GM23338 (cell line): ENCODE results near the gene PPP4R2. TPM values are rescaled to one million over a fixed set of nuclear protein-coding genes. Genes with fewer than 3 reads are reported as not detected.

Experiments used
- ATAC-seq: fragments of 200-7000 bp; cut with Tn5 transposase; 3 replicates; pipeline ENCODE4 v1.9.1; 2020
- DNase-seq: peaks from one replicate; pipeline ENCODE4 v3.0.0-alpha.2; 2015; ENCODE audit warnings: low spot score
- H2AFZ ChIP-seq: fragments of 200-600 bp; sonication (generic); 2 replicates; pipeline ENCODE4 v1.8.0; 2016; ENCODE audit warnings: antibody characterized with exemption, mild to moderate bottlenecking, moderate library complexity
- H3F3A ChIP-seq: fragments of 200-600 bp; sonication (generic); replicated peaks from 2 replicates; pipeline ENCODE4 v1.8.0; 2017; ENCODE audit warnings: antibody characterized with exemption, mixed run types, low read depth
- H3K27ac ChIP-seq: fragments of 200-600 bp; sonication (generic); 2 replicates; pipeline ENCODE4 v1.6.1; 2016; ENCODE audit warnings: low read depth
- H3K27me3 ChIP-seq: fragments of 200-600 bp; sonication (generic); 2 replicates; pipeline ENCODE4 v1.8.0; 2016; ENCODE audit warnings: mild to moderate bottlenecking, mixed run types, moderate library complexity; ENCODE audit not compliant: insufficient read depth
- H3K36me3 ChIP-seq: fragments of 200-600 bp; sonication (generic); 2 replicates; pipeline ENCODE4 v1.8.0; 2016; ENCODE audit warnings: mild to moderate bottlenecking; ENCODE audit not compliant: insufficient read depth
- H3K4me1 ChIP-seq: fragments of 200-600 bp; sonication (generic); 2 replicates; pipeline ENCODE4 v1.8.0; 2016; ENCODE audit warnings: mild to moderate bottlenecking, moderate library complexity; ENCODE audit not compliant: insufficient read depth
- H3K4me2 ChIP-seq: fragments of 200-600 bp; sonication (generic); 2 replicates; pipeline ENCODE4 v1.7.1; 2017; ENCODE audit warnings: mixed run types
- H3K4me3 ChIP-seq: fragments of 200-600 bp; sonication (generic); 2 replicates; pipeline ENCODE4 v1.6.1; 2016; ENCODE audit warnings: mixed run types
- H3K79me2 ChIP-seq: fragments of 200-600 bp; sonication (generic); replicated peaks from 2 replicates; pipeline ENCODE4 v1.8.0; 2017; ENCODE audit warnings: mild to moderate bottlenecking; ENCODE audit not compliant: insufficient read depth
- H3K9me2 ChIP-seq: fragments of 200-600 bp; sonication (generic); 2 replicates; pipeline ENCODE4 v1.8.0; 2017; ENCODE audit not compliant: insufficient read depth
- H4K20me1 ChIP-seq: fragments of 200-600 bp; sonication (generic); replicated peaks from 2 replicates; pipeline ENCODE4 v1.8.0; 2017; ENCODE audit warnings: mild to moderate bottlenecking; ENCODE audit not compliant: insufficient read depth
- H3K27ac Mint-ChIP-seq: 2 replicates; pipeline ENCODE4 v1.8.0; 2020; ENCODE audit warnings: inconsistent platforms, mild to moderate bottlenecking, moderate library complexity, mixed read lengths
- H3K27me3 Mint-ChIP-seq: 3 replicates; pipeline ENCODE4 v1.8.0; 2022; ENCODE audit warnings: low read depth, mild to moderate bottlenecking, moderate library complexity, mixed read lengths, inconsistent platforms; ENCODE audit not compliant: insufficient read depth, poor library complexity
- H3K36me3 Mint-ChIP-seq: 3 replicates; pipeline ENCODE4 v1.8.0; 2021; ENCODE audit warnings: low read depth, mild to moderate bottlenecking, inconsistent platforms, moderate library complexity, mixed read lengths
- H3K4me1 Mint-ChIP-seq: 3 replicates; pipeline ENCODE4 v1.8.0; 2020; ENCODE audit warnings: mild to moderate bottlenecking, inconsistent platforms, mixed read lengths
- H3K4me3 Mint-ChIP-seq: 3 replicates; pipeline ENCODE4 v1.8.0; 2021; ENCODE audit warnings: moderate library complexity, mild to moderate bottlenecking, inconsistent platforms, mixed read lengths
- H3K9me3 Mint-ChIP-seq: 3 replicates; pipeline ENCODE4 v1.8.0; 2020; ENCODE audit warnings: moderate library complexity, mild to moderate bottlenecking, inconsistent platforms, mixed read lengths
- CREB1 ChIP-seq: fragments of 250-450 bp; sonication (Bioruptor Pico); IDR thresholded peaks from 2 replicates; pipeline ENCODE4 v1.5.0; 2020; ENCODE audit warnings: low read depth, mild to moderate bottlenecking, moderate library complexity
- CTCF ChIP-seq, 2 experiments: fragments of 200-600 bp in 1 of 2; sonication (generic) in 1 of 2; conservative IDR thresholded peaks; 2 replicates each; pipeline versions ENCODE4 v1.5.1 to v1.6.1; 2016 to 2017; ENCODE audit warnings: antibody characterized with exemption in 2 of 2, low read depth in 2 of 2, mild to moderate bottlenecking in 2 of 2, moderate library complexity in 1 of 2
- EZH2 ChIP-seq: fragments of 200-600 bp; sonication (generic); IDR thresholded peaks from one replicate; pipeline ENCODE4 v1.8.0; 2017; ENCODE audit warnings: antibody characterized with exemption, mild to moderate bottlenecking, low read depth; ENCODE audit not compliant: unreplicated experiment
- EZH2phosphoT487 ChIP-seq: fragments of 200-600 bp; sonication (generic); IDR thresholded peaks from one replicate; pipeline ENCODE4 v1.8.1; 2018; ENCODE audit warnings: antibody characterized with exemption; ENCODE audit not compliant: unreplicated experiment
- JUNB ChIP-seq: IDR thresholded peaks from one replicate; pipeline ENCODE4 v1.6.1; 2016; ENCODE audit warnings: antibody characterized with exemption; ENCODE audit not compliant: unreplicated experiment
- NANOG ChIP-seq: IDR thresholded peaks from 2 replicates; pipeline ENCODE4 v1.6.1; 2016; ENCODE audit warnings: antibody characterized with exemption, borderline replicate concordance
- POLR2AphosphoS5 ChIP-seq: IDR thresholded peaks from 2 replicates; pipeline ENCODE4 v1.6.1; 2016; ENCODE audit warnings: antibody characterized with exemption, low read depth
- REST ChIP-seq: IDR thresholded peaks from one replicate; pipeline ENCODE4 v1.6.1; 2018; ENCODE audit warnings: antibody characterized with exemption; ENCODE audit not compliant: unreplicated experiment
- STAT1 ChIP-seq: IDR thresholded peaks from one replicate; pipeline ENCODE4 v1.6.1; 2016; ENCODE audit warnings: antibody characterized with exemption; ENCODE audit not compliant: unreplicated experiment
- ZNF114 ChIP-seq: fragments of 250-450 bp; sonication (Bioruptor Pico); IDR thresholded peaks from 2 replicates; pipeline ENCODE4 v1.5.0; 2020; ENCODE audit warnings: mild to moderate bottlenecking, moderate library complexity
- ZNF331 ChIP-seq: fragments of 250-450 bp; sonication (Bioruptor Pico); IDR thresholded peaks from 2 replicates; pipeline ENCODE4 v1.5.0; 2020; ENCODE audit warnings: low read depth, mild to moderate bottlenecking, moderate library complexity
- polyA plus RNA-seq: library from polyadenylated mRNA; unstranded; fragments of >200 nt; fragmentation: Nextera tagmentation; extraction: Ambion mirVana; gene quantifications from 2 replicates; pipeline ENCODE4 v1.2.1, GENCODE V29; 2016
- total RNA-seq: library from RNA; depleted of rRNA; stranded (reverse); fragments of >200 nt; shearing (Covaris generic); gene quantifications from 2 replicates; pipeline ENCODE4 v1.2.3, GENCODE V29; 2014
- TF ChIP-seq, protein P1 (sequence below): IDR thresholded peaks from 2 replicates; pipeline ENCODE4 v1.6.1; 2016; ENCODE audit warnings: antibody characterized with exemption

PPP4R2 gene
- total and polyA plus RNA-seq, 2 experiments from 2014 or later: 62.7 to 117 TPM

DNA sequence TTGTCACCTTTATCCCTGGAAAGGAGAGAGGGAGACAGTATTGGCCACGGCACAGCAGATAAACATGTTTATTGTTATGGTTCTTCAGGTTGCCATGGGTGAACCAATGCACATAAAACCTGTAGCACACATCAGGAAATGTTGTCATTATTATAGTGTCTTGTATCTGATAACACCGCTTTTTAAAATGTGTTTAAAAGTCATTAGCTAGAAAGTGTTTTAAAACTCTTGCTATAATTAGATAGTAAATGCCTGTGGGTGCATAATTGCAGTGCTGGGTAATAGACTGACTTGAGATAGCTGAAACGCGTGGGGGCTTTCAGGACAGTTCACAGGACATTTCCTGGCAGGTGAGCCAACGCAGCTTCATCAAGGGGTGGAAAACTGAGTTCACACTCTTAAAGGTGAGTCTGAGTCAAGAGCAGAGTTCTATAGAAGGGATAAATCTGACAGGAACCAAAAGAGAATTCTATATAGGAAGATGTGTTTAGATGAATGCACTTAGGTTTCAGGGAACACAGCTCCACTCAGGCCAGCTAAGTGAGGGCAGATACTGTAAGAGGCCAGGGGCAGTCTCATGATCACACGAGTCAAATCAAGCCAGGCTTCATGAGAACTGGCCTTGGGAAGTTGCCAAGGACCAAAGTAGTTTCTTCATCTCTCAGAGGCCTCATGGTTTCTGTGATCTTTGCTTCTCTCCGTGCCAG, 35.6 kb upstream of the PPP4R2 start (continued):
- no peak for TF ChIP-seq NANOG
- TF ChIP-seq EZH2: no peak
- no peak for TF ChIP-seq ZNF331
- TF ChIP-seq ZNF114 (CRISPR knock-in tag): no peak

DNA sequence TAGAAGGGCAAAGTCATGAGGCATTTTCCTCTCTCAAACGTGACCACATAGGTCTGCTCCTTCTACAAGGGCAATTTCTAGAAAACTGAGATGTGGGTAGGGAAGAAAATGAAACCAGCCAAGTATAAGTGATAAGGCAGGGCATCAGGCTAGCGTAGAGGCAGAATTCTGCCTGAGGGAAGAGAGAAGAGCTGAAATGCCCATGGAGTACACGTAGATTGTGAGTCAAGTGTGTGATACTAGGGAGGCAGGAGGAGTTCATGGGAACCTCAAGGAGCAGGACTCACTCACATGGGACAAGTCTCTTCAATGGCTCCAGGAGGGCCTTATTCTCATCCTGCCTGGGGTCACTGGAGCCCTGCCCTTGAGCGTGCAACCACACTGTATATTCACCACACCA, 34.9 kb upstream of the PPP4R2 start:
- Histone ChIP-seq H3K4me3 (no peak overlapping the region), H3K4me2 (no peak overlapping the region), H3K9me2 (no peaks in the 10 kb centered on the region), H3K4me1 (no peaks in the 10 kb centered on the region), H3K36me3 (no peaks in the 10 kb centered on the region), H2AFZ (no peak overlapping the region), H3K79me2 (no peaks in the 10 kb centered on the region), H3K27me3 (no peaks in the 10 kb centered on the region), H3F3A (no peaks in the 10 kb centered on the region), H3K27ac (no peak overlapping the region), H4K20me1 (no peaks in the 10 kb centered on the region)
- no peak for DNase-seq
- Mint-ChIP-seq H3K27ac (no peak overlapping the region), H3K27me3 (peaks cover 2% of the 10 kb centered on the region), H3K36me3 (no peaks in the 10 kb centered on the region), H3K4me3 (no peak overlapping the region), H3K4me1 (peaks cover 6% of the 10 kb centered on the region; the same call in 2 of the 3 replicates), H3K9me3 (no peaks in the 10 kb centered on the region)
- no peak for ATAC-seq
- no peak for TF ChIP-seq NANOG
- TF ChIP-seq REST: no peak
- no peak for TF ChIP-seq EZH2phosphoT487
- no peak for TF ChIP-seq CTCF (conservative IDR thresholded peaks at IDR 0.05; ENCODE audit: low read depth in 2 of 2)
- TF ChIP-seq, protein P1, sequence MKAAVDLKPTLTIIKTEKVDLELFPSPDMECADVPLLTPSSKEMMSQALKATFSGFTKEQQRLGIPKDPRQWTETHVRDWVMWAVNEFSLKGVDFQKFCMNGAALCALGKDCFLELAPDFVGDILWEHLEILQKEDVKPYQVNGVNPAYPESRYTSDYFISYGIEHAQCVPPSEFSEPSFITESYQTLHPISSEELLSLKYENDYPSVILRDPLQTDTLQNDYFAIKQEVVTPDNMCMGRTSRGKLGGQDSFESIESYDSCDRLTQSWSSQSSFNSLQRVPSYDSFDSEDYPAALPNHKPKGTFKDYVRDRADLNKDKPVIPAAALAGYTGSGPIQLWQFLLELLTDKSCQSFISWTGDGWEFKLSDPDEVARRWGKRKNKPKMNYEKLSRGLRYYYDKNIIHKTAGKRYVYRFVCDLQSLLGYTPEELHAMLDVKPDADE: no peak
- TF ChIP-seq ZNF331: no peak
- no peak for TF ChIP-seq POLR2AphosphoS5
- TF ChIP-seq STAT1: no peak
- TF ChIP-seq EZH2: no peak
- TF ChIP-seq JUNB: no peak
- TF ChIP-seq CREB1 (CRISPR knock-in tag): no peak
